Chondrocyte (in vitro differentiated cells): Measurements from ENCODE around the gene FOXP1. TPM values are rescaled to one million over a fixed set of nuclear protein-coding genes. Genes with fewer than 3 reads are reported as not detected.

ENCODE experiments used
- DNase-seq: peaks from one replicate; pipeline ENCODE4 v3.0.0; 2021; ENCODE audit warnings: mixed read lengths, low spot score
- H3K27ac Mint-ChIP-seq: one replicate; pipeline ENCODE4 v1.8.0; 2021; ENCODE audit warnings: mild to moderate bottlenecking, moderate library complexity, mixed read lengths; ENCODE audit not compliant: unreplicated experiment
- H3K27me3 Mint-ChIP-seq: 2 replicates; pipeline ENCODE4 v1.8.0; 2021; ENCODE audit warnings: low read depth, mixed read lengths
- H3K36me3 Mint-ChIP-seq: 2 replicates; pipeline ENCODE4 v1.8.0; 2021; ENCODE audit warnings: low read depth, mixed read lengths
- H3K4me1 Mint-ChIP-seq: 2 replicates; pipeline ENCODE4 v1.8.0; 2021; ENCODE audit warnings: low read depth, mild to moderate bottlenecking, mixed read lengths
- H3K4me3 Mint-ChIP-seq: one replicate; pipeline ENCODE4 v1.8.0; 2021; ENCODE audit warnings: mild to moderate bottlenecking, moderate library complexity, mixed read lengths; ENCODE audit not compliant: unreplicated experiment
- H3K9me3 Mint-ChIP-seq: 2 replicates; pipeline ENCODE4 v1.8.0; 2021; ENCODE audit warnings: low read depth, mixed read lengths
- total RNA-seq: library from RNA; stranded (reverse); gene quantifications from 3 replicates; pipeline ENCODE4 v1.2.1, GENCODE V29; 2021
- TF ChIP-seq, protein P1 (sequence below): fragments of 200-600 bp; sonication (generic); IDR thresholded peaks from 2 replicates; pipeline ENCODE4 v1.5.0; 2021; ENCODE audit warnings: antibody characterized with exemption, mild to moderate bottlenecking, moderate library complexity

FOXP1 gene
- total RNA-seq, 1 donor from 2014 or later, result 206 TPM

GRCh38 chr3:71545330-71545729, 38.2 kb downstream of the FOXP1 start:
- Mint-ChIP-seq H3K27me3 (no peaks in the 10 kb centered on the region), H3K4me1 (peaks cover 52% of the 10 kb centered on the region)
- no peak for DNase-seq

GRCh38 chr3:71543371-71544016, 40.0 kb downstream of the FOXP1 start:
- no peak overlapping the region for H3K4me3 Mint-ChIP-seq
- no peaks in the 10 kb centered on the region for H3K36me3 Mint-ChIP-seq
- TF ChIP-seq, protein P1, sequence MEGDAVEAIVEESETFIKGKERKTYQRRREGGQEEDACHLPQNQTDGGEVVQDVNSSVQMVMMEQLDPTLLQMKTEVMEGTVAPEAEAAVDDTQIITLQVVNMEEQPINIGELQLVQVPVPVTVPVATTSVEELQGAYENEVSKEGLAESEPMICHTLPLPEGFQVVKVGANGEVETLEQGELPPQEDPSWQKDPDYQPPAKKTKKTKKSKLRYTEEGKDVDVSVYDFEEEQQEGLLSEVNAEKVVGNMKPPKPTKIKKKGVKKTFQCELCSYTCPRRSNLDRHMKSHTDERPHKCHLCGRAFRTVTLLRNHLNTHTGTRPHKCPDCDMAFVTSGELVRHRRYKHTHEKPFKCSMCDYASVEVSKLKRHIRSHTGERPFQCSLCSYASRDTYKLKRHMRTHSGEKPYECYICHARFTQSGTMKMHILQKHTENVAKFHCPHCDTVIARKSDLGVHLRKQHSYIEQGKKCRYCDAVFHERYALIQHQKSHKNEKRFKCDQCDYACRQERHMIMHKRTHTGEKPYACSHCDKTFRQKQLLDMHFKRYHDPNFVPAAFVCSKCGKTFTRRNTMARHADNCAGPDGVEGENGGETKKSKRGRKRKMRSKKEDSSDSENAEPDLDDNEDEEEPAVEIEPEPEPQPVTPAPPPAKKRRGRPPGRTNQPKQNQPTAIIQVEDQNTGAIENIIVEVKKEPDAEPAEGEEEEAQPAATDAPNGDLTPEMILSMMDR, result no peak
- H3K4me1 Mint-ChIP-seq, result peaks cover 51% of the 10 kb centered on the region
- peak overlapping the region; percentile 68 for H3K27ac Mint-ChIP-seq
- H3K27me3 Mint-ChIP-seq, result no peaks in the 10 kb centered on the region
- no peak for DNase-seq
- H3K9me3 Mint-ChIP-seq, result no peaks in the 10 kb centered on the region

More at GRCh38 chr3:71545330-71545729, 38.2 kb downstream of the FOXP1 start:
- Mint-ChIP-seq H3K36me3 (no peaks in the 10 kb centered on the region), H3K4me3 (no peak overlapping the region), H3K27ac (no peak overlapping the region), H3K9me3 (no peaks in the 10 kb centered on the region)
- TF ChIP-seq, protein P1, result no peak

- peak overlapping the region; percentile 98 for H3K27ac Mint-ChIP-seq
- H3K4me1 Mint-ChIP-seq, result peaks cover 57% of the 10 kb centered on the region
- H3K27me3 Mint-ChIP-seq, result no peaks in the 10 kb centered on the region
Observed at GRCh38 chr3:71542521-71543370, 40.8 kb downstream of the FOXP1 start.

DNA sequence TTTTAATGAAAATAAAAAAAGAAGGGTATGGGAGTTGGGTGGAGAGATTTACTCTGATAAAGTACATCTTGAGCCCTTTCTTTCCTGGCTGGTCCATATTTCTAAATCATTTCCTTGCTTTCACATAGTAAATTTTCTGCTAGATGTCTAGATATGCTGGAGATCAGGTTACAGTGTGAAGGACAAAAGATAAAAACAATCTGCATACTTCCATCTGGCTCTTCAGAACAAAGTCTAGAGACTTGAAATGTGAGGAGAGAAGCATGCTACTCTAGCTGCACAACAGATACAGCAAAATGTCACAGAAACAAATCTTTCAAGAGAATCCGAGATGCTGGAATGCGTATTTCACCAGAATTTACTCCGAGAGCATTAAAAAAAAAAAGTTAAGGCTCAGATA, 42.2 kb downstream of the FOXP1 start:
- H3K9me3 Mint-ChIP-seq, result no peaks in the 10 kb centered on the region

More at GRCh38 chr3:71542521-71543370, 40.8 kb downstream of the FOXP1 start:
- H3K9me3 Mint-ChIP-seq, result no peaks in the 10 kb centered on the region
- H3K4me3 Mint-ChIP-seq, result peak overlapping the region; percentile 61
- no peak for DNase-seq
- H3K36me3 Mint-ChIP-seq, result no peaks in the 10 kb centered on the region
- TF ChIP-seq, protein P1, result no peak

DNA sequence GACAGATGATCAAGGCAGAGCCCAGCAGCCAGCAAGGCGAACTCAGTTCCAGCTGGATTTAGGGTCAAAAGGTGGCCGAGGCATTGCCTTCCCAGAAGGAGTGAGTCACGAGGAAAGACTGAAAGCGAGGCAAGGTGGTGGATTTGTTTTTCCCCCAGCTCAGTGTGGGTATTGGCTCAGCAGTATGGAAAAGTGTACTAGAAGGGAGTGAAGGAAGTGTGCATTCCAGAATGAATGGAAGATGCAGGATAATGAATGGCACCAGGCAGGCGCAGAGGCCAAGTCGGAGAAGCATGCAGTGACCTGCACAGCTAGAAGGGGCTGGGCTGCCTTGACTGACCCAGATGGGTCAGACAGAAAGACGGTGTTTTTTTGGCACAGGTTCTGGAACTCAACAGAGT, 46.3 kb downstream of the FOXP1 start:
- Mint-ChIP-seq H3K27ac (peak overlapping the region; percentile 94), H3K4me3 (peak overlapping the region; percentile 35)

More for the DNA sequence above, 42.2 kb downstream of the FOXP1 start:
- no peak for DNase-seq
- H3K36me3 Mint-ChIP-seq, result no peaks in the 10 kb centered on the region
- H3K27ac Mint-ChIP-seq, result peak overlapping the region; percentile 98
- no peaks in the 10 kb centered on the region for H3K27me3 Mint-ChIP-seq
- TF ChIP-seq, protein P1, result no peak
- peaks cover 63% of the 10 kb centered on the region for H3K4me1 Mint-ChIP-seq
- H3K4me3 Mint-ChIP-seq, result no peak overlapping the region

More for the DNA sequence above, 46.3 kb downstream of the FOXP1 start:
- no peak for DNase-seq
- Mint-ChIP-seq H3K4me1 (peaks cover 85% of the 10 kb centered on the region), H3K9me3 (no peaks in the 10 kb centered on the region), H3K36me3 (no peaks in the 10 kb centered on the region), H3K27me3 (no peaks in the 10 kb centered on the region)
- TF ChIP-seq, protein P1, result no peak
